Upper lobe of left lung (tissue), 4 donors: ENCODE results near the gene CTNNBIP1.

Experiments
- EP300 ChIP-seq, 4 donors: sonication (generic); formaldehyde crosslinking; IDR thresholded peaks; one replicate each; pipeline ENCODE4 v1.5.1; 2017; ENCODE audit warnings: antibody characterized with exemption in 4 of 4, control low read depth in 2 of 4
- POLR2A ChIP-seq, 4 donors: fragments of 450-650 bp; IDR thresholded peaks; one replicate each; pipeline ENCODE4 v1.5.1; 2016 to 2017; ENCODE audit warnings: antibody characterized with exemption in 4 of 4, mild to moderate bottlenecking in 2 of 4
- POLR2AphosphoS5 ChIP-seq, 2 donors: sonication (generic); formaldehyde crosslinking; IDR thresholded peaks; one replicate each; pipeline ENCODE4 v1.5.1; 2017; ENCODE audit warnings: antibody characterized with exemption in 2 of 2
- TF ChIP-seq, protein P1 (sequence below), 6 experiments: fragments of 450-650 bp in 4 of 6; fragments of 200-600 bp in 2 of 6; sonication (generic) in 2 of 6; IDR thresholded peaks; one replicate each; pipeline ENCODE4 v1.5.1; 2016 to 2019; ENCODE audit warnings: antibody characterized with exemption in 6 of 6

DNA sequence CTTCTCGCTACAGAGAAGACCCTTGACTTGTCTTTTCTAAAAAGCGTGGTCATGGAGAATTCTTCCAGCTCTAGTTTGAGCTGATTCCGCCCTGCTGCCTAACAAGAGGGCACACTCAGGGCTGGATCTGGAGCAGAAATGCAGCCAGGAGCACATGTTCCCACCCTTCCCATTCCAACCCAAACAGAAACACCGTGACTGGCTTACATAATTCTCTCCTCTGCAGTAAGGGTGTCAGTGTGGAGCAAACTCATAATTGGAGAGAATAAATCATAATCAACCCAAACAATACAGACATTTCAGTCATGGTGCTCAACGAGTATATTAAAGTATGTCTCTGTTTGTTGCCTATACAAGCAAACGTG, 34.5 kb downstream of the CTNNBIP1 start:
- TF ChIP-seq EP300 (IDR thresholded peaks at IDR 0.05) = no peak
- TF ChIP-seq, protein P1, sequence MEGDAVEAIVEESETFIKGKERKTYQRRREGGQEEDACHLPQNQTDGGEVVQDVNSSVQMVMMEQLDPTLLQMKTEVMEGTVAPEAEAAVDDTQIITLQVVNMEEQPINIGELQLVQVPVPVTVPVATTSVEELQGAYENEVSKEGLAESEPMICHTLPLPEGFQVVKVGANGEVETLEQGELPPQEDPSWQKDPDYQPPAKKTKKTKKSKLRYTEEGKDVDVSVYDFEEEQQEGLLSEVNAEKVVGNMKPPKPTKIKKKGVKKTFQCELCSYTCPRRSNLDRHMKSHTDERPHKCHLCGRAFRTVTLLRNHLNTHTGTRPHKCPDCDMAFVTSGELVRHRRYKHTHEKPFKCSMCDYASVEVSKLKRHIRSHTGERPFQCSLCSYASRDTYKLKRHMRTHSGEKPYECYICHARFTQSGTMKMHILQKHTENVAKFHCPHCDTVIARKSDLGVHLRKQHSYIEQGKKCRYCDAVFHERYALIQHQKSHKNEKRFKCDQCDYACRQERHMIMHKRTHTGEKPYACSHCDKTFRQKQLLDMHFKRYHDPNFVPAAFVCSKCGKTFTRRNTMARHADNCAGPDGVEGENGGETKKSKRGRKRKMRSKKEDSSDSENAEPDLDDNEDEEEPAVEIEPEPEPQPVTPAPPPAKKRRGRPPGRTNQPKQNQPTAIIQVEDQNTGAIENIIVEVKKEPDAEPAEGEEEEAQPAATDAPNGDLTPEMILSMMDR (IDR thresholded peaks at IDR 0.05) = no peak
- no peak for TF ChIP-seq POLR2AphosphoS5 (IDR thresholded peaks at IDR 0.05)
- TF ChIP-seq POLR2A (IDR thresholded peaks at IDR 0.05) = no peak
